ENCODE data around the gene AIG1. TPM values are rescaled to one million over a fixed set of nuclear protein-coding genes. Genes with fewer than 3 reads are reported as not detected.
"Not testable (repeated sequence)": the region's sequence is repeated elsewhere in the genome, so short reads cannot be mapped to it uniquely, and the experiment has no call there.

Gene AIG1
- total and polyA plus RNA-seq, 2 experiments from 2014 or later, result 92.8 to 102 TPM

- Histone ChIP-seq H3K27me3 (no peaks in the 10 kb centered on the region), H3K9me2 (replicated peaks; ENCODE audit: insufficient read depth) (no peaks in the 10 kb centered on the region), H3K27ac (no peak overlapping the region), H3K9me3 (ENCODE audit: low read depth) (no peaks in the 10 kb centered on the region), H3K4me3 (no peak overlapping the region), H3K79me2 (no peaks in the 10 kb centered on the region), H3K4me2 (no peak overlapping the region), H4K20me1 (ENCODE audit: insufficient read depth, poor library complexity, severe bottlenecking) (no peaks in the 10 kb centered on the region), H3K4me1 (ENCODE audit: insufficient read depth) (no peaks in the 10 kb centered on the region), H3K36me3 (replicated peaks; ENCODE audit: insufficient read depth, low read depth) (no peaks in the 10 kb centered on the region), H2AFZ (no peak overlapping the region)
- no peak for DNase-seq (ENCODE audit: low spot score)
- no peak for TF ChIP-seq CTCF (IDR thresholded peaks at IDR 0.05; ENCODE audit: poor library complexity)
- no peak for TF ChIP-seq EZH2 (IDR thresholded peaks at IDR 0.05; ENCODE audit: borderline replicate concordance)
- TF ChIP-seq EZH2phosphoT487 (IDR thresholded peaks at IDR 0.05; ENCODE audit: low read depth, severe bottlenecking, unreplicated experiment), result no peak
These were observed 278.5 kb downstream of the AIG1 start for GRCh38 chr6:143339223-143339622.

GRCh38 chr6:143345477-143345876, 284.8 kb downstream of the AIG1 start:
- H2AFZ ChIP-seq; H3K27ac ChIP-seq; H3K79me2 ChIP-seq; H3K4me3 ChIP-seq; H3K9me3 ChIP-seq (ENCODE audit: low read depth); H3K27me3 ChIP-seq; H3K4me1 ChIP-seq (ENCODE audit: insufficient read depth); H4K20me1 ChIP-seq (ENCODE audit: insufficient read depth, poor library complexity, severe bottlenecking); DNase-seq (ENCODE audit: low spot score); H3K36me3 ChIP-seq (replicated peaks; ENCODE audit: insufficient read depth, low read depth); H3K9me2 ChIP-seq (replicated peaks; ENCODE audit: insufficient read depth); H3K4me2 ChIP-seq: not testable (repeated sequence)
- WGBS (ENCODE audit: low lambda C conversion rate, missing lambda C conversion rate), result 98% methylated on average over 7 of the region's 7 CpGs

- Histone ChIP-seq H3K9me2 (replicated peaks; ENCODE audit: insufficient read depth) (no peaks in the 10 kb centered on the region), H4K20me1 (ENCODE audit: insufficient read depth, poor library complexity, severe bottlenecking) (no peaks in the 10 kb centered on the region), H3K9me3 (ENCODE audit: low read depth) (no peaks in the 10 kb centered on the region), H2AFZ (no peak overlapping the region), H3K27ac (no peak overlapping the region), H3K79me2 (no peaks in the 10 kb centered on the region), H3K27me3 (no peaks in the 10 kb centered on the region), H3K4me2 (no peak overlapping the region), H3K36me3 (replicated peaks; ENCODE audit: insufficient read depth, low read depth) (no peaks in the 10 kb centered on the region), H3K4me1 (ENCODE audit: insufficient read depth) (no peaks in the 10 kb centered on the region), H3K4me3 (no peak overlapping the region)
- no peak for DNase-seq (ENCODE audit: low spot score)
- TF ChIP-seq EZH2 (IDR thresholded peaks at IDR 0.05; ENCODE audit: borderline replicate concordance), result no peak
- TF ChIP-seq EZH2phosphoT487 (IDR thresholded peaks at IDR 0.05; ENCODE audit: low read depth, severe bottlenecking, unreplicated experiment), result no peak
- TF ChIP-seq CTCF (IDR thresholded peaks at IDR 0.05; ENCODE audit: poor library complexity), result no peak
These were observed 285.3 kb downstream of the AIG1 start for GRCh38 chr6:143346004-143346403.

- Histone ChIP-seq H3K4me2 (no peak overlapping the region), H3K27me3 (no peaks in the 10 kb centered on the region), H3K27ac (no peak overlapping the region), H3K4me1 (ENCODE audit: insufficient read depth) (no peaks in the 10 kb centered on the region), H3K9me2 (replicated peaks; ENCODE audit: insufficient read depth) (no peaks in the 10 kb centered on the region), H4K20me1 (ENCODE audit: insufficient read depth, poor library complexity, severe bottlenecking) (no peaks in the 10 kb centered on the region), H3K36me3 (replicated peaks; ENCODE audit: insufficient read depth, low read depth) (no peaks in the 10 kb centered on the region), H3K4me3 (no peak overlapping the region), H2AFZ (no peak overlapping the region), H3K79me2 (no peaks in the 10 kb centered on the region), H3K9me3 (ENCODE audit: low read depth) (no peaks in the 10 kb centered on the region)
- DNase-seq (ENCODE audit: low spot score), result no peak
- no peak for TF ChIP-seq CTCF (IDR thresholded peaks at IDR 0.05; ENCODE audit: poor library complexity)
- TF ChIP-seq EZH2 (IDR thresholded peaks at IDR 0.05; ENCODE audit: borderline replicate concordance), result no peak
- TF ChIP-seq EZH2phosphoT487 (IDR thresholded peaks at IDR 0.05; ENCODE audit: low read depth, severe bottlenecking, unreplicated experiment), result no peak
- WGBS (ENCODE audit: low lambda C conversion rate, missing lambda C conversion rate), result 85% methylated on average over 1 of the region's 1 CpG
These were observed 287.8 kb downstream of the AIG1 start for GRCh38 chr6:143348531-143348930.

All from hepatocyte (in vitro differentiated cells).